Activated T-helper 17 cell treated with anti-CD3 and anti-CD28 coated beads, Interleukin-2, amount 50 U/mL, for 72 hours (primary cell): ENCODE results near the gene LSM10. TPM values are rescaled to one million over a fixed set of nuclear protein-coding genes. Genes with fewer than 3 reads are reported as not detected.

Experiments
- ATAC-seq: fragments of 150-1000 bp; cut with Tn5 transposase; replicated peaks from 2 replicates; pipeline ENCODE4 v1.10.0; 2021; ENCODE audit warnings: mild to moderate bottlenecking, moderate library complexity
- H3K27ac Mint-ChIP-seq: one replicate; pipeline ENCODE4 v1.8.0; 2022; ENCODE audit warnings: mixed read lengths
- H3K27me3 Mint-ChIP-seq: one replicate; pipeline ENCODE4 v1.8.0; 2022; ENCODE audit warnings: mixed read lengths
- H3K36me3 Mint-ChIP-seq: one replicate; pipeline ENCODE4 v1.8.0; 2022; ENCODE audit warnings: low read depth, mild to moderate bottlenecking, mixed read lengths
- H3K4me1 Mint-ChIP-seq: one replicate; pipeline ENCODE4 v1.8.0; 2022; ENCODE audit warnings: mixed read lengths
- H3K4me3 Mint-ChIP-seq: one replicate; pipeline ENCODE4 v1.8.0; 2022; ENCODE audit warnings: mild to moderate bottlenecking, mixed read lengths
- H3K9me3 Mint-ChIP-seq: one replicate; pipeline ENCODE4 v1.8.0; 2022; ENCODE audit warnings: mixed read lengths
- total RNA-seq, 2 donors: library from RNA; stranded (reverse); gene quantifications; one replicate each; pipeline ENCODE4 v1.2.3, GENCODE V29; 2022

LSM10 gene
- total RNA-seq, 2 donors from 2014 or later: 24.6 to 59.6 TPM

DNA sequence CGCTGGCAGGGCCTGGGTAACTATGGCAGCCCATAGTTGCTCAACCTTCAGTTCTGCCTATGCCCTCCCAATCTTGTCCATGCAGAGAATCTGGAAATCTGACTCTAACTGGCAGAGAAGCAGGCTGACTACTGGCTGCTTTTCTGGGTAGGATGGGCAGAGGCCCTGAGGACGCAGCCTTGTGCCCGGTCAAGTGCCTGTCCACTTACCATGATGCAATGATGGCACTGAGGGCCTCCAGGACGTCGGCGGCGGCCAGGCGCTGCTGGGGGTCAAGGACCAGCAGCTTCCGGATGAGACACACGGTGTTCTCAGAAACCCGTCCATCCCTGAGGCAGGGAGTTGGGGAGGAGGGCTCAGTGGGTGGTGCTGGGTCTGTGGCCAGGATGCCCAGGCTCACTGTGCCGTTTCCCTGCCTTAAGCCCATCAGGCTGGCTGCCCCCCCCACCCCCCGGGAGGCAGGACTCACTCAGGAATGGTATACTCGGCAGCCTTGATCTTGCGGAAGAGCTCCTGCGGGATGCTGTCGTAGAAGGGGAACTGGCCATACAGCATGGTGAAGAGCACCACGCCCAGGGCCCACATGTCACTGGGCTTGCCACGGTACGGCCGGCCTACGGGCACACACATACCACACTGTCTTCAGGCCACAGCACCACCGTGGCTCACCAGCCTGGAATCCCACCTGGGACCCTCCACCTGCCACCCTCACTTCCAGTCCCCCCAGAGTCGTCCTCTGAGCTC lies 53.9 kb downstream of the LSM10 start:
- no peak overlapping the region for H3K27ac Mint-ChIP-seq
- no peaks in the 10 kb centered on the region for H3K27me3 Mint-ChIP-seq
- no peak overlapping the region for H3K4me3 Mint-ChIP-seq
- peaks cover 87% of the 10 kb centered on the region for H3K36me3 Mint-ChIP-seq
- ATAC-seq: no peak
- no peaks in the 10 kb centered on the region for H3K9me3 Mint-ChIP-seq
- H3K4me1 Mint-ChIP-seq: no peaks in the 10 kb centered on the region

Other genes starting within 250 kb of the LSM10 start
- 10 to 100 TPM; 47.8 to 72.6 TPM for gene TRAPPC3, start 248.4 kb downstream of the LSM10 start, total RNA-seq
- 100 to 1,000 TPM in 1 of 2 donors, 10 to 100 TPM in 1; 97.9 to 164 TPM for gene MAP7D1, start 241.7 kb downstream of the LSM10 start, total RNA-seq
- 100 to 1,000 TPM; 115 to 152 TPM for gene THRAP3, start 173.5 kb downstream of the LSM10 start, total RNA-seq
- 100 to 1,000 TPM in 1 of 2 donors, 10 to 100 TPM in 1; 24.4 to 245 TPM for gene SH3D21, start 91.5 kb downstream of the LSM10 start, total RNA-seq
- gene EVA1B, start 74.3 kb downstream of the LSM10 start, total RNA-seq: 1 to 10 TPM; 2.5 to 5.6 TPM
- 10 to 100 TPM; 44.1 to 56.8 TPM for gene STK40, start 12.0 kb downstream of the LSM10 start, total RNA-seq
- gene OSCP1, start 52.5 kb upstream of the LSM10 start, total RNA-seq: 1 to 10 TPM; 1.5 to 1.8 TPM
- gene MRPS15, start 66.5 kb upstream of the LSM10 start, total RNA-seq: 100 to 1,000 TPM in 1 of 2 donors, 10 to 100 TPM in 1; 57.3 to 128 TPM
- under 1 TPM in 1 of 2 donors, not detected in 1; 0.90 TPM for gene CSF3R, start 85.0 kb upstream of the LSM10 start, total RNA-seq